GM12872 (cell line): ENCODE measurements around the gene VSTM2B.

ENCODE experiments used
- TF ChIP-seq, protein P1 (sequence below): IDR thresholded peaks from 3 replicates; pipeline ENCODE4 v1.5.1; 2011; ENCODE audit warnings: low read depth, mild to moderate bottlenecking, low read length, moderate library complexity; ENCODE audit not compliant: insufficient read depth

Gene VSTM2B

DNA sequence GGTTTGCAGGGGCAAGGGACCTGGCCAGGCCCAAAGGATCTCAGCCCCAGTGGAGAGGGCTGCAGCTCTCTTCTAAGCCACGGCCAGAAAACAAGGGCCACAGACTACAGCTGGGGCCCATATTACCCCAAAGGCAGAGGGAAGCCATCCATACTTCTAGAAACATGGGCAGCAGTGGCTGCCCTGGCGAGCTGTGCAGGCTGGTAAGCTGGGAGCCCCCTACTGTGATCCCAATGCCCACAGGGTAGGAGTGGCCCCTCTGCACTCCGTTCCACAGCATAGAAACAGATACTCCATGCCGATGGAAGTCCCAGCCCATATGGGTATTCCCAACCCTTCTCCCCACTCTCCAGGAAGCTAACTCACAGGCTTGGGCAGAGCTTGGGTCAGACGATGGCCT is 25.1 kb downstream of the VSTM2B start:
- TF ChIP-seq, protein P1, sequence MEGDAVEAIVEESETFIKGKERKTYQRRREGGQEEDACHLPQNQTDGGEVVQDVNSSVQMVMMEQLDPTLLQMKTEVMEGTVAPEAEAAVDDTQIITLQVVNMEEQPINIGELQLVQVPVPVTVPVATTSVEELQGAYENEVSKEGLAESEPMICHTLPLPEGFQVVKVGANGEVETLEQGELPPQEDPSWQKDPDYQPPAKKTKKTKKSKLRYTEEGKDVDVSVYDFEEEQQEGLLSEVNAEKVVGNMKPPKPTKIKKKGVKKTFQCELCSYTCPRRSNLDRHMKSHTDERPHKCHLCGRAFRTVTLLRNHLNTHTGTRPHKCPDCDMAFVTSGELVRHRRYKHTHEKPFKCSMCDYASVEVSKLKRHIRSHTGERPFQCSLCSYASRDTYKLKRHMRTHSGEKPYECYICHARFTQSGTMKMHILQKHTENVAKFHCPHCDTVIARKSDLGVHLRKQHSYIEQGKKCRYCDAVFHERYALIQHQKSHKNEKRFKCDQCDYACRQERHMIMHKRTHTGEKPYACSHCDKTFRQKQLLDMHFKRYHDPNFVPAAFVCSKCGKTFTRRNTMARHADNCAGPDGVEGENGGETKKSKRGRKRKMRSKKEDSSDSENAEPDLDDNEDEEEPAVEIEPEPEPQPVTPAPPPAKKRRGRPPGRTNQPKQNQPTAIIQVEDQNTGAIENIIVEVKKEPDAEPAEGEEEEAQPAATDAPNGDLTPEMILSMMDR, result no peak

- TF ChIP-seq, protein P1, result no peak
Measured at GRCh38 chr19:29551774-29552173, 26.0 kb downstream of the VSTM2B start.

DNA sequence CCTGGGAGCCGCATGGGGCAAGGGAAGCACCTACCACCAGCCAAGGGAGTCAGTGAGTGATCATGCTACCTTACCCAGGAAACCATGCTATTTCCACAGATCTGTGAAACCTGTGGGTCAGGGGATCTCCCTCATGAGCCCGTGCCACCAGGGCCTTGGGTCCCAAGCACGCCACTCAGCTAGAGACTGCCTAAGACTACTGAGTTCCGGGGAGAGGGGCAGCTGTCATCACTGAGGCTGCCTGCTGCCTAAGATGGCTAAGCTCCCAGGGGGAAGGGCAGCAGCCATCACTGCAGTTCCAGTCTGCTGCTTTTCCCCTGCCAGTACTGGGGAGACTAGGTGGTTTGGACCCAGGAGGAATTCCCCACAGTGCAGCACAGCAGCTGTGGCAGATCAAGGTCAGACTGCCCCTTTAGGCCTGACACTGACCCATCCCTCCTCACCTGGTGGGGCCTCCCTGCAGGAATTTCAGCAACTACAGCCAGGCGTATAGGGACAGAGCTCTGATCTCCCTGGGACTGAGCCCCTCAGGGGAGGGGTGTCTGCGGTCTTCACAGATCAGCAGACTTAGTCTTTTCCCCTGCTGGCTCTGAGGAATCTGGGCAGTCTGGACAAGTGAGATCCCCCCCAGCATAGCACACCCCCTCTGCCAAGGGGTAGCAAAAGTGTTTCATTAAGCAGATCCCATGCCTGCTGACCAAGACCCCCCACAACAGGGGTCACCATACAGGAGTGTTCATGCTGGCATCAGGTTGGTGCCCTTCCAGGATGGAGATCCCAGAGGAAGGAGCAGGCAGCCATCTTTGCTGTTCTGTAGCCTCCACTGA is 26.9 kb downstream of the VSTM2B start:
- TF ChIP-seq, protein P1, result no peak

GRCh38 chr19:29554149-29554548 is 28.4 kb downstream of the VSTM2B start:
- TF ChIP-seq, protein P1, result no peak

- TF ChIP-seq, protein P1, result no peak
Measured at GRCh38 chr19:29559743-29560142, 33.9 kb downstream of the VSTM2B start.

DNA sequence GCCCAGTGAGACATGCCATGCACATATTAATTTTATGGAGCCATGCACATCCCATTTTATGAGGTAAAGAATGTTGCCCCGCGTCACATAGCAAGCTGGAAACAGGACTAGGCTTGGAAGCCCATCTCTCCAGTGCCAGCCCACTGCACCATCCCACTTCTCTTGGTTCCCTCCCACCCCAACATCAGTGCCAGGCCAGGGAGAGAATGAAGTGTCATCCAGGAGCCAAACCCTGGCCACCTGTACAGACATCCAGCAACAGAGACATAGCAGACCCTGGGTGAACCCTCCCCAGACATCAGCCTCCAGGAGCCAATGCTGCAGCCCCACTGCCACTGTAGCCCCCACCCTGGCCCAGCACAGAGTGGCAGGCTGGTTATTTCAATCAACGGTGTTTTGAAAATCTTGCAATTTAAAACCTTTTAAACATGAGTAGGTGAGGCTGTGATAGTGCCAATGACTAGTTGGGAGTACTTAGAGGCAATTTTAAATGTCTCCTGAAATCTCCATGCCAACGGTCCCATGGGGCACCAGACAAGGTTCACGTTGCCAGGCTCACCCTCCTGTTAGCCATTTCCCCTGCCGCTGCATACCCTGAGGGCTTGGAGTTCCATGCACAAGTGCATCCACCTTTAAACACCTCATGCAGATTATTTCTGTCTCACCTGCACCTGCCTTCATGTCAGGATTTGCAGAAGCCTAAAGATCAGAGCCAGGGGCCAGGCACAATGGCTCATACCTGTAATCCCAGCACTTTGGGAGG is 34.7 kb downstream of the VSTM2B start:
- TF ChIP-seq, protein P1, result no peak

GRCh38 chr19:29561601-29562000 is 35.8 kb downstream of the VSTM2B start:
- TF ChIP-seq, protein P1, result no peak
